GM18519 (cell line): ENCODE measurements around the gene SLC27A1.
"Not testable (repeated sequence)": the region's sequence is repeated elsewhere in the genome, so short reads cannot be mapped to it uniquely, and the experiment has no call there.

Experiments
- ATAC-seq: cut with Tn5 transposase; IDR thresholded peaks from one replicate; pipeline ENCODE4 v1.9.1; 2021; ENCODE audit warnings: mild to moderate bottlenecking, moderate library complexity; ENCODE audit not compliant: unreplicated experiment, low FRiP score

The SLC27A1 gene

DNA sequence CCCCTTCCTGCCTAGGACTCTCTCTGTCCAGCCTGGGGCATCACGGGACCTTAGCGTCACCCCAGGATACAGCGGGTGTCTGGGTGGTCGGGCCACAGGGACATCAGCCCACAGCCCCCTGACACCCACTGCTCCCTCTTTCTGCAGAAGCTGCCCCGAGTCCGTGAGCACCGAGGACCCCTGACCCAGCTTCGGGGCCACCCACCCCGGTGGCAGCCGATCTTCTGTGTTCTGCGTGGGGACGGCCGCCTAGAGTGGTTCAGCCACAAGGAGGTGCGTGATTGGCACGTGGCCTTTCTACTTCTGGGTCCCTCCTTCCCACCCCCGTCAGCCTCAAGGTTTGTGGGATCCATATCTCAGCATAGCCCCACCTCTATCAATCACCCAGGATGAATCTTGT, 61.8 kb downstream of the SLC27A1 start:
- ATAC-seq = no peak

DNA sequence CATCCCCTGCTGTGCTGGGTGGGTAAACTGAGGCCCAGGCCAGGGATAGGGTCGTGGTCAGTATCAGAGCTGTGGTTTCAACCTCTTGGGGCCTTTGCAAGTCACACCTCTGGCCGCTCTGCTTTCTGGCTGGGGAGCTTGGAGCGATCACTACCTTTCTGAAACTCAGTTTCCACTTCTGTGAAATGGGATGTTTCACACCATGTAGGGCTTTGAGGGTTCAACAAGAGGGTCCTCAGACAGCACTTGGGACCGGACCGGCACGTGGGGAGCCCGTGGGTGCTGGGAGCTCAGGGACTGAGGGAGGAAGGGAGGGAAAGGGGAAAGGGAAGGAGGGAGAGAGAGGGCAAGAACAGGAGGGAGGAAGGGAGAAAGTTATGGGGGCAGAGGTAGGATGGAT, 62.2 kb downstream of the SLC27A1 start:
- no peak for ATAC-seq

DNA sequence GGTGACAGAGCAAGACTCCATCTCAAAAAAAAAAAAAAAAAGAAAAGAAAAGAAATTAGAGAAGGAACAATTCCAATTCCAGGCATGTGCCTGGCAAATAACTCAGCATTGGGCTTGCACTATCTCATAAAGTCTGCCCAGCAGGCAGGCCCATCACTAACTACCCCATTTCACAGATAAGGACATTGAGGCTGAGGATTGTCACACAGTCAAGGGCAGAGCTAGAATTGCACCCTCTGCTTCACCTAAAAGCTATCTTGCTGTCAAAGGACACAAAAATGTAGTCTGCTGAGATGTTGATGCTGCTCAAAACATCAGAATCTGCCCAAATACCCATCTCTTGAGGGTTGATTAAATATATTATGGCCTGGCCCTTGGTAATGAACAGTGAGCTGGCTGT, 64.4 kb downstream of the SLC27A1 start:
- ATAC-seq = no peak

DNA sequence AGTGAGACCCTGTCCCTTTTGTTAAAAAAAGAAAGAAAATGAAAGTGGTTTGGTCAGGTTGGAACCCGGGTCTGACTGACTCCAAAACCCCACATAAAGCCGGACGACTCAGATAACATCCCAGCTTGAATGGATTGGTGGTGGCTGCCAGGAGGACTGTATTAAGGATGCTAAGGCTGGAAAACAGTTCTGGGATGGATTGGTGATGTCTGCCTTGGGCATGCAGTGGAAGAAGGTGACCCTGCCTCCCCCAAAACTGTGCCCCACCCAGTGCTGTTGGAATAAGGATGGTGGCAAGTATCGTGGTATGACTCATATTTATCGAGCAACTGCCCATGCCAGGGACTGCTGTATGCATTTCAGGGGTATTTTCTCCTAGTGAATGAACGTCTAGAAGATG, 66.6 kb downstream of the SLC27A1 start:
- ATAC-seq = no peak

DNA sequence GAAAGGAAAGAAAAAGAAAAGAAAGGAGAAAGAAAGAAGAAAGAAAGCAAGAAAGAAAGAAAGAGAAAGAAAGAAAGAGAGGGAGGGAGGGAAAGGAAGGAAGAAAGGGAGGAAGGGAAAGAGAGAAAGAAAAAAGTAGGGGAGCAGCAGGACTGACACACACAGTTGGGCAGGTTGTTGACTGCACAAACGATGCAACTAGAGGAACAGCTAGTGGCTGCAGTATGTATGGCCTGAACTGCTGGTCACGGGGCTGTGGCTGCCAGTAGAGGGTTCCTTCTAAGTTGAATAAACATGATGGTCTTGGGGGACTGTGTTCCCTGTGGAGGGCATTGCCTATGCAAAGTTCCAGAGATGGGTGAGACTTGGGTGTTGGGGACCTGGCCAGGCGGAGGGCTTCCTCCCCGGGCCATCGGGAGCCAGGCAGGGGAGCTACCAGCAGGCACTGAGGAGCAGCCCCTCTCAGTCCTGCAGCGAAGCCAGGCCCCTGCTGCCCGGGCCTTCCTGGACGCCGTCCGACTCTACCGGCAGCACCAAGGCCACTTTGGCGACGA, 68.4 kb downstream of the SLC27A1 start:
- ATAC-seq = no peak

DNA sequence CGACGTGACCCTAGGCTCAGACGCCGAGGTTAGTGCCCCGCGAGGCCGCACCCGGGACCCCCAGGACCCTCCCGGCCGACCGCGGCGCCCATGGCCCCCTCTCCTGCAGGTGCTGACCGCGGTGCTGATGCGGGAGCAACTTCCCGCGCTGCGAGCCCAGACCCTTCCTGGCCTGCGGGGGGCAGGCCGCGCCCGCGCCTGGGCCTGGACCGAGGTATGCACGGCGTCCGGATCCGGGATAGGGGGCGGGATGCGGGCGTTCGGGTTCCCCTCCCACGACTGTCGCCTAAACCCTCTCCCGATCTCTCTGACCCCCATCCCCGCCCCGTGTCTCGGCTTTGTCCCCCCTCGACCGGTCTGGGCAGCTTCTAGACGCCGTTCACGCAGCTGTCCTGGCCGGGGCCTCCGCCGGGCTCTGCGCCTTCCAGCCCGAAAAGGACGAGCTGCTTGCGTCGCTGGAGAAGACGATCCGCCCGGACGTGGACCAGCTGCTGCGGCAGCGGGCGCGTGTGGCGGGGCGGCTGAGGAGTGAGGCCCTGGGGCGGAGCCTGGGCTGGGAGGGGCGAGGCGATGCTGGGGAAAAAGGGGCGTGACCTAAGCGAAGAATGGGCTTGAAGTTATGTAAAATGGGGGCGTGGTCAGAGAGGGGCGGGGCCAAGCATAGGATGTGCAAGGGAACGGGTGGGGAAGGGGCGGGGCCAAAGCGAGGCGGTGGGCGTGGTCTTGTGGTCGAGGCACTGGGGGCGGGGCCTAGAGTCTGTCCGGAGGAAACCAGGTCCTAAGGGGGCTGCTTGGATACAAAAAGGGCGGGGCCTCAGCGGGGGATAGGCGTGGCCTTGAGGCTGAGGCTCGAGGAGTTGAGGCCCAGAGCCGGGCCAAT, 69.2 kb downstream of the SLC27A1 start:
- ATAC-seq = no peak

DNA sequence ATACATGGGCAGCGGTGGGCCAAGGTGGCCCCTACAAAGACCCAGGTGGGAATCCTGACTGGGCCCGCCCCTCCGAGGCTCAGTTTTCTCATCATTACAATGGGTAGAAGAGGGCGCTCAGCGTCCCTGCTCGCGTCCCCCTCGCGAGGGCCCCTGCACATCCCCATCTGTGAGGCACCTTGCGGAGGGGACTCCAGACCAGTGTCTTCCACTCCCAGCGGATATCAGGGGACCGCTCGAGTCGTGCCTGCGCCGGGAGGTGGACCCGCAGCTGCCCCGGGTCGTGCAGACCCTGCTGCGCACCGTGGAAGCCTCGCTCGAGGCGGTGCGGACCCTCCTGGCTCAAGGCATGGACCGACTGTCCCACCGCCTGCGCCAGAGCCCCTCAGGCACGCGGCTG, 69.8 kb downstream of the SLC27A1 start:
- ATAC-seq = no peak

DNA sequence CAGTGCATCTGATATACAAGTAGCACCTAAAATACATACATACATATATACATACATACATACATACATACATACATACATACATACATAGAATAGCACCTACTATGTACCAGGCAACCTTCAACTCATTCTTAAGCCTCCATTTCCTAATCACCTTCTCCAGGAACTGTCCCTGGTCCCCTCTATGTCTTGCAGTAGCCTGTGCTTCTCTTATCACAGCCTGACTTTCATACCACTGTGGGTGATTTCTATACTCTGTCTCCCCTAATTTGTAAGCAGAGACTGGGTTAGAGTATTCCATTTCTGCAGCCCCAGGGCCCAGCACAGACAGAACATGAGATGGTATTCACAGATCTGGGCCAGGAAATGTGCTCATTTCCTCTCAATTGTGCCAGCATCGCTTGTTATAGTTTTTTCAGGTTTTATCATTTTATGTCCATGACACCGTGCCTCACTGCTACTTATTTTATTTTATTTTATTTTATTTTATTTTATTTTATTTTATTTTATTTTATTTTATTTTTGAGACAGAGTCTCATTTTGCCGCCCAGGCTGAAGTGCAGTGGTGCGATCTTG, 70.9 kb downstream of the SLC27A1 start:
- no peak for ATAC-seq

DNA sequence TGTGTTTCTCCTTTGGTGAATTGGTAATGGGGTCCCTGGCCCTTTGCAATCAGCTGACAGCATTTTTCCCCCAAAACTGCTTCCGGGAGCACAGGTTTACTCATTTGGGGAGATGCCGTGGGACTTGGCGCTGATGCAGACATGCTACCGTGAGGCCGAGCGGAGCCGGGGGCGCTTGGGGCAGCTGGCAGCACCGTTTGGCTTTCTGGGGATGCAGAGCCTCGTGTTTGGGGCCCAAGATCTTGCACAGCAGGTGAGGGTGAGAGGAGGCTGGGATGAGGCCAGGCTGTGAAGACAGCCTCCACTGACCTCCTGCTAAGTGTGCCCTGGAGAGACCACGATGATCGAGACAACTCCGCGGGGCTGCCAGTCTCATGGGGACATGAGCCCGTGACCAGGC, 71.7 kb downstream of the SLC27A1 start:
- ATAC-seq = no peak

DNA sequence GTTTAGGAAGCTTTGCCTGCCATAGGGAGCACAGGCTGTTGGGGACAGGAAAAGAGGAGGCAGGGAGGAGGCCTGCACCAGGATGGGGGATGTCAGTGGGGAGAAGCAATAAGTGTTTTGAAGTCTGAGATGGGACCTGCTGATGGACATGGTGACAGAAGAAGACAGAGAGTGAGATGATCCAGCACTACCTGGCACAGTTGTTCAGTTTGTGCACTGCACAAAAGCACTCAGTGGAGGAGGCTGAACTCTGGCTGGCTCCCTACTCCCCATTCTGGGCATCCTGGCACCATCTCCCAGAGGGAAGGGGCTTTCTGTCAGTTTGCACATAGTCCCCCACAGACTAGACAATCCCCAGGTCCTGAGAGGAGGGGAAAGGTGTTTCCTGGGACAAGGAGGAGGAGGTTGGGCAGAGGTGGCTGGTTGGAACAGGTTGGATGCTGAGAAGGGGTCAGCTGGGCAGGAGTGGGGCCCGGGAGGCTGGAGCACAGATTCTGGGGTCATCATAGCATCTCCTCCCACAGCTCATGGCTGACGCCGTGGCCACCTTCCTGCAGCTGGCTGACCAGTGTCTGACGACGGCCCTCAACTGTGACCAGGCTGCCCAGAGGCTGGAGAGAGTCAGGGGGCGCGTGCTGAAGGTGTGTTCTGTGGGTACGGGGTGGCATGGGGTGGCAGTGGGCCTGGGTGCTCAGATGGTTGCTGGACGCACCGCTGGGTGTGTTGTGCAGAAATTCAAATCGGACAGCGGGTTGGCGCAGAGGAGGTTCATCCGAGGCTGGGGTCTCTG, 72.7 kb downstream of the SLC27A1 start:
- ATAC-seq = no peak

DNA sequence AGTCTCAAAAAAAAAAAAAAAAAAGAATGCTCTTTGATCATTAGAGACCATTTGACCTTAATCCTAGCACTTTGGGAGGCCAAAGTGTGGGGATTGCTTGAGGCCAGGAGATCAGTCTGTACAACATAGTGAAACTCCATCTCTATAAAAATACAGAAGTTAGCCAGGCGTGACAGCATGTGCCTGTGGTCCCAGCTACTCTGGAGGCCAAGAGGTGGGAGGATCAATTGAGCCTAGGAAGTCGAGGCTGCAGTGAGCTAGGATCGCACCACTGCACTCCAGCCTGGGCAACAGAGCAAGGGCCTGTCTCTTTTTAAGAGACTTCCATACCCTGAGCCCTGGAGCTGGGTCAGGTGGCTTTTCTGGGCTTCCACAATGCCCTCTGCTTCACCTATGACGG, 73.7 kb downstream of the SLC27A1 start:
- ATAC-seq = no peak

DNA sequence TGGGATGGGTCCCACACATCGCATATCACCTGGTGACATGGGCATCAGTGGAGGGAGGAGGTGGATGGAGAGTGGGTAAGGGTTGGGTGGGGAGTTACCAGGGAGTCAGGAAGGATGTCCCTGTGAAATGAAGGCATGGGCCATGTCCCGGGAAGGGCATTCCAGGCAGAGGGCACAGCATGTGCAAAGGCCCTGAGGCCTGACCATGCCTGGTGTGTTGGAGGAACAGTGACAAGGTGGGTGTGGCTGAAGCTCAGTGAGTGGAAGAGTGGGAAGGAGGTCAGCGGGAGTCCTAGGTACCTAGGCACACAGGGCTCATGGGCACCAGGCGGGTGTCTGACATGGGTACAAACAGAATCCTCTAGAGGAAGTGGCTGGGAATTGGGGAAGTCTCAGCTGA, 74.1 kb downstream of the SLC27A1 start:
- no peak for ATAC-seq

DNA sequence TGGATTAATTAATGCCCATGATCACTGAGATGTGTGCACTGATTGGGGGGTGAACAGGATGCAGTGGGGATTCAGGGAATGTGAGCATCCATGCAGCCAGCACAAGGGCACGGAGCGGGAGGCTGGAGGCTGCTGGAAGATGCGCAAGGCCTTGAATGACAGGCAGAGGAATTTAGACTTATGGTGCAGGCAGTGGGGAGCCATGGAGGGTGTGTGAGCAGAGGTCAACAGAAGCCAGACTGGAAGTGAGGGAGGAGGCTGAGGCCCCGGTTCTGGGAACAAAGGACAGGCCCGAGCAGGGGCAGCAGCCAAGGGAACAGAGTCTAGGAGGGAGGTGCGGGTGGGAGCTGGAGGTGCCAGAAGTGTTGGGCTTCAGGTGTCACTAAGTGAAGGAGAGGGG, 77.8 kb downstream of the SLC27A1 start:
- no peak for ATAC-seq

DNA sequence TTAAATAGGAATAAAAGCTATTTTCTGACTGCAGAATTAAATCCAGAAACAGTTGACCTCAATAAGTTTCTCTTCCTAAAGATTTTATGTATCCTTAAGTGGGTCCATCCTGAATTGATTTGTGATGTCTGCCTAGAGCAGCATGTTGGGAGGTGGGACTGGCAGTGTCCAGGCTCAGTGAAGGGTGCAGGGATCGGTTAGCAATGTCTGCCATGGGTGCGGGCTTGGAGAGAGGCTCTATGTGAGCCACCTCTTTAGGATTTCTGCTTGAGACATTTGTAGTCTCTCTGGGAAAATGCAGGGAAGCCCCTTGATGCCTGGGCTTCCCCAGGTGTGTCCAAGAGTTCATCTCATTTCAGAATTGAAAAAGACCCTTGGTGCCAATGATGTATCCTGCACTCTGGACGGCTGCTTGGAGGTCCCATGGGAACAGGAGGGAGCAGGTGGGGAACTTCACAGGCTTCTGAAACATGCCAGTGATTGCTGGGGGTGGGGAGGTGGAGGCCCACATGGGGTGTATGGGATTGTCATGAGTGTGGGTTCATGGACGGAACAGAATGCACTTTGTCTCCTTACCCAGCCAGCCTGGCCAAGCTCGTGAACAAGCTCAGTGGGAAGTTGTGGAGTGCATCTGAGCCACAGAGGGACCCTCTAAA, 78.9 kb downstream of the SLC27A1 start:
- ATAC-seq = no peak

DNA sequence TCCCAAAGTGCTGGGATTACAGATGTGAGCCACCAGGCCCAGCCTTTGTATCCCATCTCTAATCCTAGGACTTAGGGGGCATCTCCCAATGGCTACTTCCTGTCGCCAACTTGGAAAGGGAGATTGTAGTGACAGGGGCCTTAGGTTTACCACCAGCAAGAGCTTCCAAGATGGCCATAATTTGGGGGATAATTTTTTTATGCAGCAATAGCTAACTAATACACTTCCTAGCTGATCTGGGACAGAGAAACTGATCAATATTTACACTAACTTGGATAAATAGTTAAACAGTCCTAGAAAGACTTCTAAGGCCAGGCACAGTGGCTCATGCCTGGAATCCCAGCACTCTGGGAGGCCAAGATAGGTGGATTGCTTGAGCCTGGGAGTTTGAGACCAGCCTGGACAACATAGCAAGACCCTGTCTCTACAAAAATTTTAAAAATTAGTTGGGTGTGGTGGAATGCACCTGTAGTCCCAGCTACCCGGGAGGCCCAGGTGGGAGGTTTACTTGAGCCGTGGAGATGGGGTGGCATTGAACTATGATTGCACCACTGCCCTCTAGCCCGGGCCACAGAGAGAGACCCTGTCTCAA, 79.8 kb downstream of the SLC27A1 start:
- no peak for ATAC-seq

DNA sequence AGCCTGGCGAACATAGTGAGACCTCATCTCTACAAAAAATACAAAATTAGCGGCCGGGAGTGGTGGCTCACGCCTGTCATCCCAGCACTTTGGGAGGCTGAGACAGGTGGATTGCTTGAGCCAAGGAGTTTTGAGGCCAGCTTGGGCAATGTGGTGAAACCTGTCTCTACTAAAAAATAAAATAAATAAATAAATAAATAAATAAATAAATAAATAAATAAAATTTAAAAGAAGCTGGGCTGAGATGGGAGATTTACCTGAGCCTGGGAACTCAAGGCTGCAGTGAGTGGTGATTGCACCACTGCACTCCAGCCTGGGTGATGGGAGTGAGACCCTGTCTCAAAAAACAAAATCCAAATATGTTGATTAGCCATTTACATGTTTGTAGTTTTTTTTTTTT, 82.4 kb downstream of the SLC27A1 start:
- not testable (repeated sequence) for ATAC-seq

DNA sequence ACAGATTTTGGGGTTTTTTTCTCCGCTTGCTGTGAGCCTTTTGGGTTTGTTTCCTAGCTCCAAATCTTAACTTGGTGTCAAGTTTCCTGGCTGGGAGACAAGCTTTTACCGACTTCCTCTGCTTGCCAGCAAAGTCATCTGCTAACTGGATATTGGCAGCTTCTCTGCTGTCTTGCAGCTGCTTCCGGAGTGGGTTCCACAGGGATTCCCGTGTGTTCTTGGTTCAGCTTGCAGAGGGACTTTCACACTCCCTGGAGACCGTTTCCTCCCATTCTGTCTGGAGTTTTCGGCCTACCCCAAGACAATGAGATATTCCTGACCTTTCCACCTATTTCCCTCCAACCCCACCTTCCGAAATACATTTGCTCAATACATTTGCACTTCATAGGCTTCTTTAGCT, 82.9 kb downstream of the SLC27A1 start:
- no peak for ATAC-seq

DNA sequence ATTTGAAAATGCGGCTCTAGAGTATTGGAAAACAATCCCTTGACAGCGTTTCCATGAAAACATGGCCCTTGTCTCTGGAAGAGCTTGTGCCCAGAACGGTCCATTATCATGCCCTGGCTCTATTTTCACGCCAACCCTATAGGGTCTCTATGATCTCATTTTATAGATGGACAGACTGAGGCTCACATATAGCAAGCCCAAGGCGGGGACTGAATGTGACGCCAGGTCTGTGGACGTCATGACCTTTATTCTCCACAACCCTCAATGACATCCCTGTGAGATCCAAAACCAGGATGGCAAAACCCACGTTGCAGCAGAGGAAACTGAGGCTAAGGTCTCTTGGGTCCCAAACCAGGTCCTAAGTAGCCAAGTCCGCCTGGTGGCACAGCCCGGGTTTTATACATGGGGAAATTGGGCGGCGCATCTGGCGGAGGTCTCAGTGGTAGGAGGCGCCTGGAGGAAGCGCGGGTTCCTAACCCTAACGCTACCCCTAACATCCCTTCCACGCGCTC, 84.7 kb downstream of the SLC27A1 start:
- no peak for ATAC-seq

DNA sequence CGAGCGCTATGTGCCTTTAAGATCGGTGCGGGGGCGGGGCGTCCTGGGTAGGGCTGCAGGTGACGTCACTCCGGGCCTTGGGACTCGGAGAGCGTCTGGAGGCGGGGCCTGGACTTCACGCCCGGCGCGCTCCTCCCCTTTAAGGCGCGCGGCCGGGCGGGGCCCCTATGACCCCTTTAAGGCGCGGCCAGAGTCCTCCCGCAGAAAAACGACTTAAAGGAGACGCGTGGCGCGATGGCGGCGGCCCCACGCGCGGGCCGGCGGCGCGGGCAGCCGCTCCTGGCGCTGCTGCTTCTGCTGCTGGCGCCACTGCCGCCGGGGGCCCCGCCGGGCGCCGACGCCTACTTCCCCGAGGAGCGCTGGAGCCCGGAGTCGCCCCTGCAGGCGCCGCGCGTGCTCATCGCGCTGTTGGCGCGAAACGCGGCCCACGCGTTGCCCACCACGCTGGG, 85.2 kb downstream of the SLC27A1 start, which contains the start of gene COLGALT1:
Gene COLGALT1, plus strand, starts transcription at position 170 of the 449 bp plus-strand sequence. Its CDS starts 65 bp downstream, at position 235.
- ATAC-seq = peak; percentile 76
